ENCODE results near the gene AKAIN1. TPM values are rescaled to one million over a fixed set of nuclear protein-coding genes. Genes with fewer than 3 reads are reported as not detected.

The AKAIN1 gene
- polyA plus RNA-seq, 1 of the 3 experiments (the other 2 are of a cell fraction) = not detected

- CTCF ChIA-PET = no interaction called here
- H3K27me3 ChIP-seq (ENCODE audit: insufficient read depth) = no peaks in the 10 kb centered on the region
- H4K20me1 ChIP-seq (ENCODE audit: insufficient read depth) = no peaks in the 10 kb centered on the region
- H3K4me2 ChIP-seq = no peak overlapping the region
- no peaks in the 10 kb centered on the region for H3K79me2 ChIP-seq (ENCODE audit: insufficient read depth)
- no peaks in the 10 kb centered on the region for H3K4me1 ChIP-seq (ENCODE audit: control insufficient read depth in 1 of 2, insufficient read depth in 2 of 2, low read depth in 1 of 2, low read length in 1 of 2)
- H3F3A ChIP-seq (replicated peaks; ENCODE audit: insufficient read depth) = no peaks in the 10 kb centered on the region
- no peaks in the 10 kb centered on the region for H3K9me3 ChIP-seq
- no peak overlapping the region for H3K27ac ChIP-seq (ENCODE audit: low read depth in 2 of 2, low read length in 1 of 2)
- DNase-seq = no peak
- H3K9ac ChIP-seq = no peak overlapping the region
- POLR2A ChIA-PET = no interaction called here
- H3K4me3 ChIP-seq (ENCODE audit: low read depth in 2 of 2, low read length in 1 of 2) = no peak overlapping the region
- under 1% methylated on average over 2 of the region's 2 CpGs for WGBS (ENCODE audit: low lambda C conversion rate)
- no peaks in the 10 kb centered on the region for H3K36me3 ChIP-seq (replicated peaks in 1 of 2; ENCODE audit: control insufficient read depth in 1 of 2, insufficient read depth in 2 of 2, low read length in 1 of 2)
- H3K9me2 ChIP-seq = no peaks in the 10 kb centered on the region
- TF ChIP-seq EP300 (IDR thresholded peaks at IDR 0.05; ENCODE audit: borderline replicate concordance in 1 of 2, low read depth in 1 of 2, low read length in 1 of 2) = no peak
- TF ChIP-seq, protein P1, sequence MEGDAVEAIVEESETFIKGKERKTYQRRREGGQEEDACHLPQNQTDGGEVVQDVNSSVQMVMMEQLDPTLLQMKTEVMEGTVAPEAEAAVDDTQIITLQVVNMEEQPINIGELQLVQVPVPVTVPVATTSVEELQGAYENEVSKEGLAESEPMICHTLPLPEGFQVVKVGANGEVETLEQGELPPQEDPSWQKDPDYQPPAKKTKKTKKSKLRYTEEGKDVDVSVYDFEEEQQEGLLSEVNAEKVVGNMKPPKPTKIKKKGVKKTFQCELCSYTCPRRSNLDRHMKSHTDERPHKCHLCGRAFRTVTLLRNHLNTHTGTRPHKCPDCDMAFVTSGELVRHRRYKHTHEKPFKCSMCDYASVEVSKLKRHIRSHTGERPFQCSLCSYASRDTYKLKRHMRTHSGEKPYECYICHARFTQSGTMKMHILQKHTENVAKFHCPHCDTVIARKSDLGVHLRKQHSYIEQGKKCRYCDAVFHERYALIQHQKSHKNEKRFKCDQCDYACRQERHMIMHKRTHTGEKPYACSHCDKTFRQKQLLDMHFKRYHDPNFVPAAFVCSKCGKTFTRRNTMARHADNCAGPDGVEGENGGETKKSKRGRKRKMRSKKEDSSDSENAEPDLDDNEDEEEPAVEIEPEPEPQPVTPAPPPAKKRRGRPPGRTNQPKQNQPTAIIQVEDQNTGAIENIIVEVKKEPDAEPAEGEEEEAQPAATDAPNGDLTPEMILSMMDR (IDR thresholded peaks at IDR 0.05) = no peak
- TF ChIP-seq MAX (IDR thresholded peaks at IDR 0.05; ENCODE audit: low read depth) = no peak
- TF ChIP-seq NFIC (IDR thresholded peaks at IDR 0.05; ENCODE audit: borderline replicate concordance) = no peak
- TF ChIP-seq, protein P2, sequence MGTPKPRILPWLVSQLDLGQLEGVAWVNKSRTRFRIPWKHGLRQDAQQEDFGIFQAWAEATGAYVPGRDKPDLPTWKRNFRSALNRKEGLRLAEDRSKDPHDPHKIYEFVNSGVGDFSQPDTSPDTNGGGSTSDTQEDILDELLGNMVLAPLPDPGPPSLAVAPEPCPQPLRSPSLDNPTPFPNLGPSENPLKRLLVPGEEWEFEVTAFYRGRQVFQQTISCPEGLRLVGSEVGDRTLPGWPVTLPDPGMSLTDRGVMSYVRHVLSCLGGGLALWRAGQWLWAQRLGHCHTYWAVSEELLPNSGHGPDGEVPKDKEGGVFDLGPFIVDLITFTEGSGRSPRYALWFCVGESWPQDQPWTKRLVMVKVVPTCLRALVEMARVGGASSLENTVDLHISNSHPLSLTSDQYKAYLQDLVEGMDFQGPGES (IDR thresholded peaks at IDR 0.05; ENCODE audit: low read depth, low read length) = no peak
- no peak for TF ChIP-seq NRF1 (IDR thresholded peaks at IDR 0.05; ENCODE audit: low read depth, low read length)
- H2AFZ ChIP-seq (ENCODE audit: low read depth) = no peak overlapping the region
These were observed 54.2 kb downstream of the AKAIN1 start for GRCh38 chr18:5142859-5143258.

DNA sequence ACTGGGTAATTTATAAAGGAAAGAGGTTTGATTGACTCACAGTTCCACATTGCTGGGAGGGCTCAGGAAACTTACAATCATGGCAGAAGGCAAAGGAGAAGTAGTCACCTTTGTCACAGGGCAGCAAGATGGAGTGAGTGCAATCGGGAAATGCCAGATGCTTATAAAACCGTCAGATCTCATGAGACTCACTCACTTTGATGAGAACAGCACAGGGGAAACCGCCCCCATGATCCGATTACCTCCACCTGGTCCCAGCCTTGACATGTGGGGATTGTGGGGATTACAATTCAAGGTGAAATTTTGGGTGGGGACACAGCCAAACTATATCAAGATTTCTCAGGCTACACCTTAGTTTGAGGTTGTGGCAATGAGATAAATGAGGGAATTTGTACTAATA, 54.9 kb downstream of the AKAIN1 start:
- POLR2A ChIA-PET = no interaction called here
- WGBS (ENCODE audit: low lambda C conversion rate) = 0% methylated on average over 4 of the region's 4 CpGs

More for the DNA sequence above, 54.9 kb downstream of the AKAIN1 start:
- no peak overlapping the region for H2AFZ ChIP-seq (ENCODE audit: low read depth)
- H3K27me3 ChIP-seq (ENCODE audit: insufficient read depth) = no peaks in the 10 kb centered on the region
- no peak overlapping the region for H3K9ac ChIP-seq
- CTCF ChIA-PET = no interaction called here
- no peaks in the 10 kb centered on the region for H4K20me1 ChIP-seq (ENCODE audit: insufficient read depth)
- TF ChIP-seq, protein P2 (IDR thresholded peaks at IDR 0.05; ENCODE audit: low read depth, low read length) = no peak
- TF ChIP-seq FOXM1 (IDR thresholded peaks at IDR 0.05; ENCODE audit: low read depth) (no peak), FOSL2 (IDR thresholded peaks at IDR 0.05; ENCODE audit: borderline replicate concordance, low read depth) (no peak), SIN3A (IDR thresholded peaks at IDR 0.05; ENCODE audit: borderline replicate concordance, low read depth, low read length) (no peak), NRF1 (IDR thresholded peaks at IDR 0.05; ENCODE audit: low read depth, low read length) (no peak), POLR2AphosphoS5 (IDR thresholded peaks at IDR 0.05; ENCODE audit: low read depth, low read length) (no peak), TAF1 (IDR thresholded peaks at IDR 0.05; ENCODE audit: borderline replicate concordance, low read depth, low read length) (no peak), YY1 (IDR thresholded peaks at IDR 0.05; ENCODE audit: low read depth) (no peak), RAD21 (IDR thresholded peaks at IDR 0.05; ENCODE audit: low read length) (no peak), MAX (IDR thresholded peaks at IDR 0.05; ENCODE audit: low read depth) (no peak), SMC3 (IDR thresholded peaks at IDR 0.05; ENCODE audit: low read depth, low read length) (no peak), RCOR1 (IDR thresholded peaks at IDR 0.05; ENCODE audit: low read length) (no peak), CHD2 (IDR thresholded peaks at IDR 0.05; ENCODE audit: low read length, partially characterized antibody) (no peak), MEF2A (IDR thresholded peaks at IDR 0.05; ENCODE audit: borderline replicate concordance, low read depth) (no peak), USF1 (IDR thresholded peaks at IDR 0.05; ENCODE audit: borderline replicate concordance, low read depth) (no peak), ELF1 (IDR thresholded peaks at IDR 0.05) (no peak), TCF12 (IDR thresholded peaks at IDR 0.05) (no peak), FOXJ3 (CRISPR knock-in tag; IDR thresholded peaks at IDR 0.05) (no peak), EP300 (IDR thresholded peaks at IDR 0.05; ENCODE audit: borderline replicate concordance in 1 of 2, low read depth in 1 of 2, low read length in 1 of 2) (no peak)
- TF ChIP-seq, protein P3, sequence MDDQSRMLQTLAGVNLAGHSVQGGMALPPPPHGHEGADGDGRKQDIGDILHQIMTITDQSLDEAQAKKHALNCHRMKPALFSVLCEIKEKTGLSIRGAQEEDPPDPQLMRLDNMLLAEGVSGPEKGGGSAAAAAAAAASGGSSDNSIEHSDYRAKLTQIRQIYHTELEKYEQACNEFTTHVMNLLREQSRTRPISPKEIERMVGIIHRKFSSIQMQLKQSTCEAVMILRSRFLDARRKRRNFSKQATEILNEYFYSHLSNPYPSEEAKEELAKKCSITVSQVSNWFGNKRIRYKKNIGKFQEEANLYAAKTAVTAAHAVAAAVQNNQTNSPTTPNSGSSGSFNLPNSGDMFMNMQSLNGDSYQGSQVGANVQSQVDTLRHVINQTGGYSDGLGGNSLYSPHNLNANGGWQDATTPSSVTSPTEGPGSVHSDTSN (IDR thresholded peaks at IDR 0.05) = no peak
- H3K79me2 ChIP-seq (ENCODE audit: insufficient read depth) = no peaks in the 10 kb centered on the region
- H3K4me3 ChIP-seq (ENCODE audit: low read depth in 2 of 2, low read length in 1 of 2) = no peak overlapping the region
- no peak for DNase-seq
- no peaks in the 10 kb centered on the region for H3K9me3 ChIP-seq
- no peaks in the 10 kb centered on the region for H3K36me3 ChIP-seq (replicated peaks in 1 of 2; ENCODE audit: control insufficient read depth in 1 of 2, insufficient read depth in 2 of 2, low read length in 1 of 2)
- no peaks in the 10 kb centered on the region for H3K4me1 ChIP-seq (ENCODE audit: control insufficient read depth in 1 of 2, insufficient read depth in 2 of 2, low read depth in 1 of 2, low read length in 1 of 2)
- H3K4me2 ChIP-seq = no peak overlapping the region
- no peak overlapping the region for H3K27ac ChIP-seq (ENCODE audit: low read depth in 2 of 2, low read length in 1 of 2)
- no peaks in the 10 kb centered on the region for H3F3A ChIP-seq (replicated peaks; ENCODE audit: insufficient read depth)
- no peaks in the 10 kb centered on the region for H3K9me2 ChIP-seq
